PC-9 (cell line): ENCODE results near the gene SUOX. TPM values are rescaled to one million over a fixed set of nuclear protein-coding genes. Genes with fewer than 3 reads are reported as not detected.
A peak's percentile ranks its signal among the peaks of the same experiment; 100 is the strongest.
"Not testable (repeated sequence)": the region's sequence is repeated elsewhere in the genome, so short reads cannot be mapped to it uniquely, and the experiment has no call there.

ENCODE experiments used
- BruUV-seq: library from RNA; stranded (reverse); fragments of 400-500 nt; replicated peaks from 2 replicates; lab custom pipeline; 2021; lab: Mats Ljungman, UMichigan
- CTCF ChIA-PET: fragments of 300-600 bp; sonication (Branson Sonifier 250); formaldehyde crosslinking; loops from one replicate; lab custom pipeline; 2022; ENCODE audit warnings: antibody characterized with exemption; lab: Charles Lee
- POLR2A ChIA-PET: fragments of 300-600 bp; sonication (Branson Sonifier 250); formaldehyde crosslinking; loops from one replicate; lab custom pipeline; 2022; ENCODE audit warnings: antibody characterized with exemption; ENCODE audit not compliant: unreplicated experiment; lab: Charles Lee
- DNase-seq, 2 experiments: peaks; one replicate each; pipeline versions ENCODE4 v3.0.0 to v3.0.0-alpha.2; 2015 to 2022; ENCODE audit warnings: mixed read lengths in 1 of 2
- H2AFZ ChIP-seq: fragments of 200-600 bp; sonication (generic); 2 replicates; pipeline ENCODE4 v1.8.1; 2017; ENCODE audit warnings: antibody characterized with exemption
- H3F3A ChIP-seq: fragments of 200-600 bp; sonication (generic); 2 replicates; pipeline ENCODE4 v1.8.1; 2017; ENCODE audit warnings: antibody characterized with exemption, mild to moderate bottlenecking, low read depth; ENCODE audit not compliant: insufficient read depth
- H3K27ac ChIP-seq: fragments of 200-600 bp; sonication (generic); 2 replicates; pipeline ENCODE4 v1.6.1; 2016; ENCODE audit warnings: mixed run types
- H3K27me3 ChIP-seq: fragments of 200-600 bp; sonication (generic); 2 replicates; pipeline ENCODE4 v1.6.1; 2016; ENCODE audit warnings: low read depth, mixed run types; ENCODE audit not compliant: insufficient read depth
- H3K36me3 ChIP-seq: fragments of 200-600 bp; sonication (generic); 2 replicates; pipeline ENCODE4 v1.6.1; 2016; ENCODE audit warnings: low read depth, mixed run types
- H3K4me1 ChIP-seq: fragments of 200-600 bp; sonication (generic); replicated peaks from 2 replicates; pipeline ENCODE4 v1.6.1; 2016; ENCODE audit warnings: mixed run types; ENCODE audit not compliant: insufficient read depth
- H3K4me2 ChIP-seq: fragments of 200-600 bp; sonication (generic); 2 replicates; pipeline ENCODE4 v1.6.1; 2017; ENCODE audit warnings: mixed run types
- H3K4me3 ChIP-seq: fragments of 200-600 bp; sonication (generic); 2 replicates; pipeline ENCODE4 v1.6.1; 2016; ENCODE audit warnings: mixed run types
- H3K79me2 ChIP-seq: fragments of 200-600 bp; sonication (generic); 2 replicates; pipeline ENCODE4 v1.6.1; 2017; ENCODE audit warnings: low read depth, mixed run types
- H3K9me2 ChIP-seq: fragments of 200-600 bp; sonication (generic); 2 replicates; pipeline ENCODE4 v1.8.1; 2017; ENCODE audit warnings: mild to moderate bottlenecking; ENCODE audit not compliant: insufficient read depth
- H3K9me3 ChIP-seq: fragments of 200-600 bp; sonication (generic); 2 replicates; pipeline ENCODE4 v1.8.1; 2016; ENCODE audit warnings: low read depth; ENCODE audit not compliant: insufficient read depth
- H4K20me1 ChIP-seq: fragments of 200-600 bp; sonication (generic); 2 replicates; pipeline ENCODE4 v1.8.1; 2017; ENCODE audit not compliant: insufficient read depth
- CTCF ChIP-seq: fragments of 200-600 bp; sonication (generic); conservative IDR thresholded peaks from 2 replicates; pipeline ENCODE4 v1.6.1; 2017; ENCODE audit warnings: mixed run types, antibody characterized with exemption, mild to moderate bottlenecking, moderate library complexity
- EZH2 ChIP-seq: fragments of 200-600 bp; sonication (generic); IDR thresholded peaks from 2 replicates; pipeline ENCODE4 v1.8.0; 2017; ENCODE audit warnings: antibody characterized with exemption, low read depth
- intact Hi-C: fragments of 100-400 bp; cut with micrococcal nuclease; formaldehyde crosslinking; loops from one replicate; pipeline ENCODE4 v1.10.0; 2022; ENCODE audit not compliant: unreplicated experiment
- total RNA-seq: library from RNA; stranded (reverse); gene quantifications from 2 replicates; pipeline ENCODE4 v1.2.3, GENCODE V29; 2021

Gene SUOX
- total RNA-seq, 1 experiment from 2014 or later, result 22.7 TPM

GRCh38 chr12:55997535-55997859 is 421 bp downstream of the SUOX start:
- Histone ChIP-seq H4K20me1 (no peaks in the 10 kb centered on the region), H3K79me2 (peaks cover 5% of the 10 kb centered on the region; the same call in 1 of the 2 replicates), H3K9me2 (no peaks in the 10 kb centered on the region), H3K4me2 (peak overlapping the region; percentile 89), H3K27me3 (no peaks in the 10 kb centered on the region), H3K4me1 (peaks cover 9% of the 10 kb centered on the region), H3K27ac (no peak overlapping the region), H3K36me3 (no peaks in the 10 kb centered on the region), H3F3A (peaks cover 22% of the 10 kb centered on the region; the same call in 1 of the 2 replicates), H3K9me3 (no peaks in the 10 kb centered on the region), H3K4me3 (peak overlapping the region; percentile 70), H2AFZ (peak overlapping the region; percentile 92)
- TF ChIP-seq CTCF (no peak), EZH2 (no peak)
- POLR2A ChIA-PET, result interaction anchor here (0.6 to 1.2 kb wide), 7 partner anchors 10 to 362 kb away, joined by 3 to 8 read pairs (median 6); partner anchors contain the start of genes PA2G4, PYM1, RAB5B and STAT2
- peak in 1 of 2 experiments; percentile 29 for DNase-seq
- intact Hi-C loops, result loop anchor here (1.0 to 2.0 kb wide), 3 partner anchors 44 to 191 kb away; partner anchors contain the start of genes PA2G4, RPS26 and SMARCC2
- TSS peak; percentile 17 for BruUV-seq
- CTCF ChIA-PET, result interaction anchor here (0.6 to 2.2 kb wide), 6 partner anchors 10 to 275 kb away, joined by 4 to 10 read pairs (median 7); partner anchors contain the start of gene RAB5B

- POLR2A ChIA-PET, H3K4me2 ChIP-seq, H3K27me3 ChIP-seq, H4K20me1 ChIP-seq, H2AFZ ChIP-seq, CTCF ChIA-PET, intact Hi-C loops, H3K79me2 ChIP-seq, H3K4me3 ChIP-seq, H3K36me3 ChIP-seq, BruUV-seq, H3K9me2 ChIP-seq, H3K27ac ChIP-seq, H3K4me1 ChIP-seq, H3K9me3 ChIP-seq, DNase-seq: not testable (repeated sequence)
- peaks cover 14% of the 10 kb centered on the region; the same call in 1 of the 2 replicates for H3F3A ChIP-seq
Measured at GRCh38 chr12:55999522-55999921, 2.4 kb downstream of the SUOX start.

GRCh38 chr12:55999999-56000540 is 3.0 kb downstream of the SUOX start:
- POLR2A ChIA-PET, result interaction anchor here (0.7 kb wide), 1 partner anchor 483 kb away, joined by 4 read pairs; no protein-coding TSS in a partner anchor
- intact Hi-C loops, H3K27ac ChIP-seq, BruUV-seq, H3K79me2 ChIP-seq, H3K4me1 ChIP-seq, H3K4me2 ChIP-seq, H3K9me3 ChIP-seq, DNase-seq, H4K20me1 ChIP-seq, H3K36me3 ChIP-seq, H3K27me3 ChIP-seq, CTCF ChIA-PET, H3K9me2 ChIP-seq, H2AFZ ChIP-seq, H3K4me3 ChIP-seq: not testable (repeated sequence)
- peaks cover 11% of the 10 kb centered on the region for H3F3A ChIP-seq

DNA sequence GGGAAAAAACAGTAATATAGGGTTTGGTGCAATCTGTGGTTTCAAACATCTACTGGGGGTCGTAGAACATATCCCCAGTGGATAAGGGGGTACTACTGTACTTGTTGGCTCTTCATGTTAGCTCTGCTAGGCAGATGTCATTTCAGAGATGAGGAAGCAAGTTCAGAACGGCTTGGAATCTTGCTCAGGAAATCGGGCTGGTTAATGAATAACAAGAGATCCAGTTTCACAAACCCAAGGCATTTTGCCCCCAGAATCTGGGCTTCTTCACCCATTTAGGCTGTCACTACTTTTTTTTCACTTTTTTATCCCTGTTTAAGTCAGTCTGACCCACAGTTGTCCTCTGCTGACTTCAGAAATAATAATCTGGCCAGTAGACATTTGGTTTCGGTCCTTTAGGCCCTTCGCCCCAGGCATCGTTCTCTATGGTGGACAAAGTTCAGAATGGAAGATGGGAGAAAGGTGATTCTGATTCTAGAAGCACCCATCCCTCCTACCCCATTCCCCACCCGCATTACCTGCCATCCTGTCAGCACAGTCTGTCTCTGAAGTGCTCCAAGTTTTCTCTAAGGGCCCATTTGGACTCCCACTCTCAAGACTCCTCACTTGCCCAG is 4.5 kb downstream of the SUOX start:
- Histone ChIP-seq H3K4me2 (no peak overlapping the region), H3K36me3 (no peaks in the 10 kb centered on the region), H3K9me2 (no peaks in the 10 kb centered on the region), H3K27ac (no peak overlapping the region), H3K4me3 (no peak overlapping the region), H3F3A (peaks cover 14% of the 10 kb centered on the region), H4K20me1 (no peaks in the 10 kb centered on the region), H3K9me3 (no peaks in the 10 kb centered on the region), H2AFZ (no peak overlapping the region), H3K4me1 (peaks cover 17% of the 10 kb centered on the region), H3K27me3 (no peaks in the 10 kb centered on the region), H3K79me2 (peaks cover 5% of the 10 kb centered on the region; the same call in 1 of the 2 replicates)
- intact Hi-C loops, result no loop called here
- ChIA-PET CTCF (no interaction called here), POLR2A (no interaction called here)
- BruUV-seq, result no TSS peak
- TF ChIP-seq EZH2 (no peak), CTCF (no peak)
- DNase-seq, result no peak

DNA sequence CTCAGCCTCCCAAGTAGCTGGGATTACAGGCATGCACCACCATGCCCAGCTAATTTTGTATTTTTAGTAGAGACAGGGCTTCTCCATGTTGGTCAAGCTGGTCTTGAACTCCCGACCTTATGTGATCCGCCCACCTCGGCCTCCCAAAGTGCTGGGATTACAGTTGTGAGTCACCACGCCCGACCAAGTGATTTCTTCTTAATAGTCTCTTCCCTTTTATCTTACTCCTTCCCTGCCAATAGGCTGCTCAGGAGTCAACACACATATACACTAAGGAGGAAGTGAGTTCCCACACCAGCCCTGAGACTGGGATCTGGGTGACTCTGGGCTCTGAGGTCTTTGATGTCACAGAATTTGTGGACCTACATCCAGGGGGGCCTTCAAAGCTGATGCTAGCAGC is 6.3 kb downstream of the SUOX start:
- H3K4me3 ChIP-seq, BruUV-seq, CTCF ChIA-PET, H3K27me3 ChIP-seq, H2AFZ ChIP-seq, intact Hi-C loops, H4K20me1 ChIP-seq, H3K9me3 ChIP-seq, H3K9me2 ChIP-seq, H3K79me2 ChIP-seq, H3K4me2 ChIP-seq, H3K27ac ChIP-seq, POLR2A ChIA-PET, H3K36me3 ChIP-seq, DNase-seq: not testable (repeated sequence)
- H3K4me1 ChIP-seq, result peaks cover 13% of the 10 kb centered on the region
- peaks cover 25% of the 10 kb centered on the region for H3F3A ChIP-seq
